ENCODE data around the gene PLXNA1.

DNA sequence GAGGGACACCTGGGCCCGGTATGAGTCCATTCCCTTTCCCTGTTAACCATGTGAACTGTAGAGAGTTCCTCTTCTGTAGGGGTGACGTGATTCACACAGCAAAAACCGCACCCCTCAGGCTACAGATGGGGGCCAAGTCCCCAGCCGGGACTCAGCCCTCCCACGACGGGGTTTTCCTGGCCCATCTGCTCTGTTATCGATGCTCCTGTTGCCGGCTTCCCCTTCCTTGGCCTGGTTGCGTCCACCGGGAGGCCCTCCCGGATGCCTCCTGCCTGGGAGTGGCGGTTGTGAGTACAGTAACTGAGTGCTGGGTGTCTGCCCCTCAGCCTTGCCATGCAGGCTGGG lies 817 bp upstream of the PLXNA1 start:
- TF ChIP-seq POLR2AphosphoS5 (IDR thresholded peaks at IDR 0.05; ENCODE audit: low read depth, low read length) (0 out of 2 replicates have a peak, but pooled peaks have one; percentile 17), POLR2A (IDR thresholded peaks at IDR 0.05; ENCODE audit: low read depth, low read length) (no peak)
